Endothelial cell of umbilical vein (primary cell): ENCODE measurements around the gene DIAPH3. TPM values are rescaled to one million over a fixed set of nuclear protein-coding genes. Genes with fewer than 3 reads are reported as not detected.

Source experiments
- BruUV-seq: library from RNA; stranded (reverse); fragments of 400-500 nt; replicated peaks from 2 replicates; lab custom pipeline; 2021; lab: Mats Ljungman, UMichigan
- CTCF ChIA-PET: fragments of 300-600, 350-600 bp; sonication (Branson Sonifier 250); formaldehyde crosslinking; loops from one replicate; lab custom pipeline; 2021; ENCODE audit warnings: antibody characterized with exemption, inconsistent platforms; lab: Charles Lee
- POLR2A ChIA-PET: fragments of 300-600, 350-600 bp; sonication (Branson Sonifier 250); formaldehyde crosslinking; loops from one replicate; lab custom pipeline; 2021; ENCODE audit warnings: antibody characterized with exemption, inconsistent platforms; lab: Charles Lee
- DNase-seq: peaks from one replicate; pipeline ENCODE4 v3.0.0-alpha.2; 2011; ENCODE audit warnings: low read depth, low spot score
- FAIRE-seq: peaks from 2 replicates; lab custom pipeline; 2011; peaks lifted over from hg19 to GRCh38; lab: Jason Lieb, UNC
- H2AFZ ChIP-seq: 2 replicates; pipeline ENCODE4 v1.6.0; 2012; ENCODE audit warnings: low read depth, low read length, control low read depth, inconsistent platforms
- H3K27ac ChIP-seq: 2 replicates; pipeline ENCODE4 v1.5.1; 2011; ENCODE audit warnings: low read depth, mild to moderate bottlenecking, control low read depth, low read length, moderate library complexity; ENCODE audit not compliant: insufficient read depth
- H3K27me3 ChIP-seq, 2 experiments: 2 replicates each; pipeline versions ENCODE4 v1.6.0 to v1.6.1; 2011; ENCODE audit warnings: low read length in 2 of 2, mixed read lengths in 1 of 2; ENCODE audit not compliant: control insufficient read depth in 2 of 2, insufficient read depth in 2 of 2
- H3K36me3 ChIP-seq, 2 experiments: 2 replicates in 1 of 2; 3 replicates in 1 of 2; pipeline ENCODE4 v1.5.1; 2011; ENCODE audit warnings: low read length in 2 of 2, mild to moderate bottlenecking in 1 of 2, moderate library complexity in 1 of 2; ENCODE audit not compliant: control insufficient read depth in 2 of 2, insufficient read depth in 2 of 2; ENCODE audit errors: extremely low read depth in 1 of 2
- H3K4me1 ChIP-seq: 3 replicates; pipeline ENCODE4 v1.5.1; 2011; ENCODE audit warnings: mild to moderate bottlenecking, low read length; ENCODE audit not compliant: control insufficient read depth, insufficient read depth; ENCODE audit errors: extremely low read depth
- H3K4me2 ChIP-seq: 2 replicates; pipeline ENCODE4 v1.6.1; 2011; ENCODE audit warnings: low read length, control low read depth, mixed read lengths; ENCODE audit not compliant: insufficient read depth
- H3K4me3 ChIP-seq, 3 experiments: fragments of 200-600 bp in 1 of 3; sonication (generic), shearing (Covaris generic) in 1 of 3; replicated peaks in 1 of 3; 2 replicates each; pipeline ENCODE4 v1.5.1; 2011 to 2016; ENCODE audit warnings: control low read depth in 3 of 3, low read length in 3 of 3, mild to moderate bottlenecking in 2 of 3, inconsistent platforms in 1 of 3, low read depth in 1 of 3, moderate library complexity in 1 of 3; ENCODE audit not compliant: insufficient read depth in 1 of 3
- H3K79me2 ChIP-seq: 2 replicates; pipeline ENCODE4 v1.6.0; 2012; ENCODE audit warnings: low read length, inconsistent platforms; ENCODE audit not compliant: control insufficient read depth, insufficient read depth
- H3K9ac ChIP-seq: replicated peaks from 2 replicates; pipeline ENCODE3; 2011; ENCODE audit warnings: low read length, control low read depth; ENCODE audit not compliant: insufficient read depth; ENCODE audit errors: extremely low read depth
- H3K9me1 ChIP-seq: replicated peaks from 3 replicates; pipeline ENCODE4 v1.6.0; 2011; ENCODE audit warnings: mild to moderate bottlenecking, low read length; ENCODE audit not compliant: control insufficient read depth, insufficient read depth; ENCODE audit errors: extremely low read depth
- H3K9me3 ChIP-seq: replicated peaks from 2 replicates; pipeline ENCODE4 v1.5.1; 2012; ENCODE audit warnings: low read length, inconsistent platforms; ENCODE audit not compliant: control insufficient read depth, insufficient read depth
- H4K20me1 ChIP-seq: replicated peaks from 2 replicates; pipeline ENCODE3; 2011; ENCODE audit warnings: mild to moderate bottlenecking, low read length; ENCODE audit not compliant: control insufficient read depth, insufficient read depth; ENCODE audit errors: extremely low read depth
- CTCF ChIP-seq, 2 donors: IDR thresholded peaks; 1 replicate in 1 of 2; 2 replicates in 1 of 2; pipeline ENCODE4 v1.5.1; 2011; ENCODE audit warnings: low read length in 2 of 2, mild to moderate bottlenecking in 2 of 2, moderate library complexity in 2 of 2, control low read depth in 1 of 2, inconsistent platforms in 1 of 2, low read depth in 1 of 2; ENCODE audit not compliant: insufficient read depth in 1 of 2; ENCODE audit errors: extremely low read depth in 1 of 2
- EZH2 ChIP-seq: IDR thresholded peaks from 2 replicates; pipeline ENCODE4 v1.6.1; 2012; ENCODE audit warnings: borderline replicate concordance, low read depth, mild to moderate bottlenecking, moderate library complexity, low read length, inconsistent platforms; ENCODE audit not compliant: severe bottlenecking
- FOS ChIP-seq: IDR thresholded peaks from 2 replicates; pipeline ENCODE4 v1.6.1; 2011; ENCODE audit warnings: mild to moderate bottlenecking, low read length, moderate library complexity, borderline replicate concordance; ENCODE audit not compliant: insufficient read depth
- GATA2 ChIP-seq: IDR thresholded peaks from 2 replicates; pipeline ENCODE4 v1.7.0; 2011; ENCODE audit warnings: low read depth, mild to moderate bottlenecking, moderate library complexity, mixed read lengths, low read length; ENCODE audit not compliant: insufficient read length, insufficient read depth
- JUN ChIP-seq: IDR thresholded peaks from 2 replicates; pipeline ENCODE4 v1.6.1; 2011; ENCODE audit warnings: borderline replicate concordance, low read depth; ENCODE audit not compliant: insufficient read length, insufficient read depth
- MAX ChIP-seq: IDR thresholded peaks from 2 replicates; pipeline ENCODE4 v1.6.1; 2011; ENCODE audit not compliant: insufficient read depth, insufficient read length
- MYC ChIP-seq: IDR thresholded peaks from one replicate; pipeline ENCODE4 v1.6.1; 2011; ENCODE audit warnings: mild to moderate bottlenecking, low read depth, low read length
- POLR2A ChIP-seq: IDR thresholded peaks from 2 replicates; pipeline ENCODE4 v1.6.1; 2012; ENCODE audit warnings: low read depth, mild to moderate bottlenecking, control low read depth, low read length
- POLR2AphosphoS5 ChIP-seq: IDR thresholded peaks from 2 replicates; pipeline ENCODE4 v1.6.1; 2012; ENCODE audit warnings: low read depth, mild to moderate bottlenecking, control low read depth, low read length, moderate library complexity; ENCODE audit not compliant: insufficient read depth
- dilution Hi-C: fragments of 300-500 bp; cut with MboI; formaldehyde crosslinking; loops from one replicate; pipeline ENCODE4 v1.15.0; 2019; ENCODE audit warnings: low sequenced_read_pairs; ENCODE audit not compliant: extremely low pct_ligation_motif_present
- intact Hi-C: fragments of 100-400 bp; cut with micrococcal nuclease; formaldehyde crosslinking; loops from one replicate; pipeline ENCODE4 v1.10.0; 2022
- polyA plus RNA-seq, 4 experiments: library from polyadenylated mRNA; depleted of rRNA in 3 of 4; stranded (reverse) in 3 of 4; unstranded in 1 of 4; fragments of >200 nt; gene quantifications; 2 replicates each; pipeline versions ENCODE4 v1.2.1 to v1.2.3, GENCODE V29; 2011 to 2012; ENCODE audit warnings: missing spikeins in 1 of 4
- total RNA-seq: library from RNA; stranded (reverse); gene quantifications from 2 replicates; pipeline ENCODE4 v1.2.3, GENCODE V29; 2021

Gene DIAPH3
- total and polyA plus RNA-seq, 2 donors (not counting 3 experiments of a cell fraction or from before 2014, with no cell fraction given) = 9.9 to 44.0 TPM

GRCh38 chr13:60000976-60001375 lies 162.8 kb downstream of the DIAPH3 start:
- no TSS peak for BruUV-seq
- no peak for TF ChIP-seq POLR2A
- TF ChIP-seq EZH2 = no peak
- no peak for TF ChIP-seq JUN
- no peak for TF ChIP-seq MAX
- no peak for TF ChIP-seq FOS
- no peak for TF ChIP-seq POLR2AphosphoS5
- no peak for TF ChIP-seq MYC
- TF ChIP-seq GATA2 = no peak
- no peak for TF ChIP-seq CTCF (IDR thresholded peaks at IDR 0.05; ENCODE audit: extremely low read depth in 1 of 2, insufficient read depth in 1 of 2, low read depth in 1 of 2, low read length in 2 of 2)
- Histone ChIP-seq H2AFZ (no peak overlapping the region), H3K4me1 (no peaks in the 10 kb centered on the region), H3K4me3 (no peak overlapping the region), H3K27ac (no peak overlapping the region), H3K79me2 (no peaks in the 10 kb centered on the region), H3K9me3 (no peaks in the 10 kb centered on the region), H3K4me2 (no peak overlapping the region), H3K36me3 (no peaks in the 10 kb centered on the region), H3K9ac (no peak overlapping the region), H3K9me1 (no peaks in the 10 kb centered on the region), H4K20me1 (no peaks in the 10 kb centered on the region), H3K27me3 (no peaks in the 10 kb centered on the region)
- intact Hi-C loops = no loop called here
- FAIRE-seq = no peak
- ChIA-PET POLR2A (no interaction called here), CTCF (no interaction called here)
- dilution Hi-C loops = no loop called here
- no peak for DNase-seq
